Measurements from ENCODE around the gene GALNT9.

GALNT9 gene

GRCh38 chr12:132159555-132160003 is 169.8 kb downstream of the GALNT9 start (continued):
- TF ChIP-seq, protein P1, sequence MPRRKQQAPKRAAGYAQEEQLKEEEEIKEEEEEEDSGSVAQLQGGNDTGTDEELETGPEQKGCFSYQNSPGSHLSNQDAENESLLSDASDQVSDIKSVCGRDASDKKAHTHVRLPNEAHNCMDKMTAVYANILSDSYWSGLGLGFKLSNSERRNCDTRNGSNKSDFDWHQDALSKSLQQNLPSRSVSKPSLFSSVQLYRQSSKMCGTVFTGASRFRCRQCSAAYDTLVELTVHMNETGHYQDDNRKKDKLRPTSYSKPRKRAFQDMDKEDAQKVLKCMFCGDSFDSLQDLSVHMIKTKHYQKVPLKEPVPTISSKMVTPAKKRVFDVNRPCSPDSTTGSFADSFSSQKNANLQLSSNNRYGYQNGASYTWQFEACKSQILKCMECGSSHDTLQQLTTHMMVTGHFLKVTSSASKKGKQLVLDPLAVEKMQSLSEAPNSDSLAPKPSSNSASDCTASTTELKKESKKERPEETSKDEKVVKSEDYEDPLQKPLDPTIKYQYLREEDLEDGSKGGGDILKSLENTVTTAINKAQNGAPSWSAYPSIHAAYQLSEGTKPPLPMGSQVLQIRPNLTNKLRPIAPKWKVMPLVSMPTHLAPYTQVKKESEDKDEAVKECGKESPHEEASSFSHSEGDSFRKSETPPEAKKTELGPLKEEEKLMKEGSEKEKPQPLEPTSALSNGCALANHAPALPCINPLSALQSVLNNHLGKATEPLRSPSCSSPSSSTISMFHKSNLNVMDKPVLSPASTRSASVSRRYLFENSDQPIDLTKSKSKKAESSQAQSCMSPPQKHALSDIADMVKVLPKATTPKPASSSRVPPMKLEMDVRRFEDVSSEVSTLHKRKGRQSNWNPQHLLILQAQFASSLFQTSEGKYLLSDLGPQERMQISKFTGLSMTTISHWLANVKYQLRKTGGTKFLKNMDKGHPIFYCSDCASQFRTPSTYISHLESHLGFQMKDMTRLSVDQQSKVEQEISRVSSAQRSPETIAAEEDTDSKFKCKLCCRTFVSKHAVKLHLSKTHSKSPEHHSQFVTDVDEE (CRISPR knock-in tag; IDR thresholded peaks at IDR 0.05): no peak
- TF ChIP-seq PPARA (CRISPR knock-in tag; IDR thresholded peaks at IDR 0.05; ENCODE audit: borderline replicate concordance) (no peak), SNAI2 (CRISPR knock-in tag; IDR thresholded peaks at IDR 0.05) (no peak), ZFP30 (CRISPR knock-in tag; IDR thresholded peaks at IDR 0.05) (no peak), ZNF8 (CRISPR knock-in tag; IDR thresholded peaks at IDR 0.05) (no peak), ESRRG (CRISPR knock-in tag; IDR thresholded peaks at IDR 0.05) (no peak), ARNTL (CRISPR knock-in tag; IDR thresholded peaks at IDR 0.05; ENCODE audit: borderline replicate concordance, low read depth) (no peak)

- no peak for ATAC-seq
Measured at GRCh38 chr12:132158677-132159554, 170.5 kb downstream of the GALNT9 start.

GRCh38 chr12:132157733-132158409 is 171.5 kb downstream of the GALNT9 start:
- TF ChIP-seq BACH2 (CRISPR knock-in tag; IDR thresholded peaks at IDR 0.05; ENCODE audit: borderline replicate concordance): no peak
- no peak for TF ChIP-seq TCF4 (CRISPR knock-in tag; IDR thresholded peaks at IDR 0.05; ENCODE audit: borderline replicate concordance)
- TF ChIP-seq ISL1 (CRISPR knock-in tag; IDR thresholded peaks at IDR 0.05): no peak
- TF ChIP-seq ZFP30 (CRISPR knock-in tag; IDR thresholded peaks at IDR 0.05): no peak
- TF ChIP-seq, protein P2, sequence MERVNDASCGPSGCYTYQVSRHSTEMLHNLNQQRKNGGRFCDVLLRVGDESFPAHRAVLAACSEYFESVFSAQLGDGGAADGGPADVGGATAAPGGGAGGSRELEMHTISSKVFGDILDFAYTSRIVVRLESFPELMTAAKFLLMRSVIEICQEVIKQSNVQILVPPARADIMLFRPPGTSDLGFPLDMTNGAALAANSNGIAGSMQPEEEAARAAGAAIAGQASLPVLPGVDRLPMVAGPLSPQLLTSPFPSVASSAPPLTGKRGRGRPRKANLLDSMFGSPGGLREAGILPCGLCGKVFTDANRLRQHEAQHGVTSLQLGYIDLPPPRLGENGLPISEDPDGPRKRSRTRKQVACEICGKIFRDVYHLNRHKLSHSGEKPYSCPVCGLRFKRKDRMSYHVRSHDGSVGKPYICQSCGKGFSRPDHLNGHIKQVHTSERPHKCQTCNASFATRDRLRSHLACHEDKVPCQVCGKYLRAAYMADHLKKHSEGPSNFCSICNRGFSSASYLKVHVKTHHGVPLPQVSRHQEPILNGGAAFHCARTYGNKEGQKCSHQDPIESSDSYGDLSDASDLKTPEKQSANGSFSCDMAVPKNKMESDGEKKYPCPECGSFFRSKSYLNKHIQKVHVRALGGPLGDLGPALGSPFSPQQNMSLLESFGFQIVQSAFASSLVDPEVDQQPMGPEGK (CRISPR knock-in tag; IDR thresholded peaks at IDR 0.05; ENCODE audit: borderline replicate concordance): no peak
- no peak for TF ChIP-seq ZFP3 (CRISPR knock-in tag; IDR thresholded peaks at IDR 0.05)
- TF ChIP-seq ZC3H10 (CRISPR knock-in tag; IDR thresholded peaks at IDR 0.05): no peak
- no peak for TF ChIP-seq CSDC2 (CRISPR knock-in tag; IDR thresholded peaks at IDR 0.05)
- no peak for TF ChIP-seq RARB (CRISPR knock-in tag; IDR thresholded peaks at IDR 0.05)
- TF ChIP-seq, protein P1 (CRISPR knock-in tag; IDR thresholded peaks at IDR 0.05): no peak
- TF ChIP-seq TOX (CRISPR knock-in tag; IDR thresholded peaks at IDR 0.05; ENCODE audit: borderline replicate concordance): no peak
- no peak for TF ChIP-seq ZNF565 (CRISPR knock-in tag; conservative IDR thresholded peaks at IDR 0.05; ENCODE audit: low read depth)
- TF ChIP-seq ARNTL (CRISPR knock-in tag; IDR thresholded peaks at IDR 0.05; ENCODE audit: borderline replicate concordance, low read depth): no peak
- TF ChIP-seq SNAI2 (CRISPR knock-in tag; IDR thresholded peaks at IDR 0.05): no peak
- no peak for TF ChIP-seq GLIS3 (CRISPR knock-in tag; IDR thresholded peaks at IDR 0.05)
- no peak for TF ChIP-seq OSR1 (CRISPR knock-in tag; IDR thresholded peaks at IDR 0.05)
- no peak for TF ChIP-seq PPARA (CRISPR knock-in tag; IDR thresholded peaks at IDR 0.05; ENCODE audit: borderline replicate concordance)
- no peak for ATAC-seq

More at GRCh38 chr12:132158677-132159554, 170.5 kb downstream of the GALNT9 start:
- no peak for TF ChIP-seq OSR1 (CRISPR knock-in tag; IDR thresholded peaks at IDR 0.05)
- TF ChIP-seq ZC3H10 (CRISPR knock-in tag; IDR thresholded peaks at IDR 0.05): no peak
- TF ChIP-seq TOX (CRISPR knock-in tag; IDR thresholded peaks at IDR 0.05; ENCODE audit: borderline replicate concordance): no peak
- TF ChIP-seq, protein P1 (CRISPR knock-in tag; IDR thresholded peaks at IDR 0.05): no peak
- TF ChIP-seq, protein P2 (CRISPR knock-in tag; IDR thresholded peaks at IDR 0.05; ENCODE audit: borderline replicate concordance): no peak
